H1 (cell line): Measurements from ENCODE around the gene LEFTY2. TPM values are rescaled to one million over a fixed set of nuclear protein-coding genes. Genes with fewer than 3 reads are reported as not detected.
A peak's percentile ranks its signal among the peaks of the same experiment; 100 is the strongest.

Experiments used
- CTCF ChIA-PET: fragments of 300-600 bp; sonication (Branson Sonifier 250); formaldehyde crosslinking; loops from one replicate; lab custom pipeline; 2021; ENCODE audit not compliant: partially characterized antibody; lab: Charles Lee
- POLR2A ChIA-PET: fragments of 300-600 bp; sonication (Branson Sonifier 250); formaldehyde crosslinking; loops from one replicate; lab custom pipeline; 2021; ENCODE audit warnings: inconsistent platforms; ENCODE audit not compliant: partially characterized antibody; lab: Charles Lee
- DNase-seq, 2 experiments: peaks; one replicate each; pipeline versions ENCODE4 v3.0.0 to v3.0.0-alpha.2; 2010 to 2022; ENCODE audit warnings: low spot score in 2 of 2, low read depth in 1 of 2, mixed read lengths in 1 of 2
- FAIRE-seq: peaks from 2 replicates; lab custom pipeline; 2011; peaks lifted over from hg19 to GRCh38; lab: Jason Lieb, UNC
- H2AFZ ChIP-seq: 2 replicates; pipeline ENCODE4 v1.8.1; 2012; ENCODE audit warnings: low read length, inconsistent platforms
- H2AK5ac ChIP-seq: 2 replicates; pipeline ENCODE4 v1.6.1; 2013; ENCODE audit warnings: low read depth, low read length
- H2BK120ac ChIP-seq: replicated peaks from 2 replicates; pipeline ENCODE3; 2013; ENCODE audit warnings: low read depth, low read length, inconsistent platforms
- H2BK12ac ChIP-seq: 2 replicates; pipeline ENCODE4 v1.6.1; 2013; ENCODE audit warnings: low read depth, low read length
- H2BK15ac ChIP-seq: 2 replicates; pipeline ENCODE4 v1.6.1; 2013; ENCODE audit warnings: low read length
- H2BK20ac ChIP-seq: 2 replicates; pipeline ENCODE4 v1.6.1; 2013; ENCODE audit warnings: low read length
- H2BK5ac ChIP-seq: 2 replicates; pipeline ENCODE4 v1.6.1; 2013; ENCODE audit warnings: low read depth, low read length
- H3K14ac ChIP-seq: 2 replicates; pipeline ENCODE4 v1.6.1; 2013; ENCODE audit warnings: inconsistent platforms; ENCODE audit not compliant: insufficient read length
- H3K18ac ChIP-seq: 2 replicates; pipeline ENCODE4 v1.6.1; 2013; ENCODE audit warnings: low read length; ENCODE audit errors: extremely low read depth
- H3K23ac ChIP-seq: 2 replicates; pipeline ENCODE4 v1.6.1; 2013; ENCODE audit warnings: inconsistent platforms; ENCODE audit not compliant: insufficient read length
- H3K23me2 ChIP-seq: 2 replicates; pipeline ENCODE4 v1.6.1; 2013; ENCODE audit warnings: low read depth, low read length
- H3K27ac ChIP-seq: 2 replicates; pipeline ENCODE4 v1.6.1; 2011; ENCODE audit warnings: low read depth, low read length, inconsistent platforms
- H3K27me3 ChIP-seq, 4 experiments: replicated peaks in 1 of 4; 1 replicate in 1 of 4; 2 replicates in 3 of 4; pipeline versions ENCODE4 v1.6.1 to v1.8.1; 2011 to 2013; ENCODE audit warnings: low read length in 3 of 4, mild to moderate bottlenecking in 3 of 4, inconsistent platforms in 2 of 4, mixed read lengths in 2 of 4, moderate library complexity in 1 of 4; ENCODE audit not compliant: control insufficient read depth in 3 of 4, insufficient read depth in 3 of 4; ENCODE audit errors: extremely low read depth in 1 of 4
- H3K36me3 ChIP-seq, 4 experiments: 2 replicates each; pipeline versions ENCODE4 v1.6.1 to v1.8.1; 2011 to 2013; ENCODE audit warnings: mild to moderate bottlenecking in 4 of 4, low read length in 3 of 4, moderate library complexity in 2 of 4, control low read depth in 1 of 4, inconsistent platforms in 1 of 4; ENCODE audit not compliant: insufficient read depth in 4 of 4, control insufficient read depth in 2 of 4
- H3K4ac ChIP-seq: replicated peaks from 2 replicates; pipeline ENCODE3; 2013; ENCODE audit warnings: low read length, low read depth, mixed read lengths, inconsistent platforms; ENCODE audit not compliant: insufficient read length
- H3K4me1 ChIP-seq, 4 experiments: replicated peaks in 1 of 4; 1 replicate in 1 of 4; 2 replicates in 3 of 4; pipeline versions ENCODE4 v1.6.1 to v1.8.1; 2011 to 2013; ENCODE audit warnings: low read length in 3 of 4, inconsistent platforms in 2 of 4, mixed read lengths in 1 of 4; ENCODE audit not compliant: insufficient read depth in 4 of 4, control insufficient read depth in 3 of 4
- H3K4me2 ChIP-seq, 2 experiments: 2 replicates each; pipeline versions ENCODE4 v1.6.1 to v1.8.1; 2011 to 2013; ENCODE audit warnings: low read depth in 2 of 2, low read length in 2 of 2, control low read depth in 1 of 2, inconsistent platforms in 1 of 2, mild to moderate bottlenecking in 1 of 2; ENCODE audit not compliant: insufficient read depth in 1 of 2
- H3K4me3 ChIP-seq, 4 experiments: fragments of 200-600, 300-600 bp in 1 of 4; sonication (generic), shearing (Covaris generic), sonication (Bioruptor Twin) in 1 of 4; 2 replicates each; pipeline versions ENCODE4 v1.5.1 to v1.8.1; 2011 to 2016; ENCODE audit warnings: low read length in 4 of 4, low read depth in 3 of 4, control low read depth in 2 of 4, inconsistent platforms in 2 of 4, mild to moderate bottlenecking in 2 of 4, mixed read lengths in 1 of 4, moderate library complexity in 1 of 4; ENCODE audit not compliant: insufficient read depth in 2 of 4; ENCODE audit errors: extremely low read depth in 1 of 4
- H3K56ac ChIP-seq: replicated peaks from 2 replicates; pipeline ENCODE3; 2013; ENCODE audit warnings: low read depth, mild to moderate bottlenecking, mixed read lengths, low read length, inconsistent platforms; ENCODE audit not compliant: insufficient read length
- H3K79me1 ChIP-seq: 2 replicates; pipeline ENCODE4 v1.6.1; 2013; ENCODE audit warnings: low read depth, low read length, control low read depth
- H3K79me2 ChIP-seq, 2 experiments: 2 replicates each; pipeline versions ENCODE4 v1.6.1 to v1.8.1; 2012 to 2013; ENCODE audit warnings: low read length in 2 of 2, mild to moderate bottlenecking in 2 of 2, inconsistent platforms in 1 of 2; ENCODE audit not compliant: insufficient read depth in 2 of 2, control insufficient read depth in 1 of 2
- H3K9ac ChIP-seq, 4 experiments: replicated peaks in 1 of 4; 1 replicate in 1 of 4; 2 replicates in 3 of 4; pipeline versions ENCODE4 v1.6.1 to v1.8.1; 2011 to 2013; ENCODE audit warnings: low read depth in 3 of 4, low read length in 3 of 4, control low read depth in 2 of 4, mild to moderate bottlenecking in 2 of 4, moderate library complexity in 2 of 4, inconsistent platforms in 1 of 4; ENCODE audit errors: extremely low read depth in 1 of 4
- H3K9me3 ChIP-seq, 2 experiments: 2 replicates each; pipeline versions ENCODE4 v1.6.1 to v1.8.1; 2012 to 2013; ENCODE audit warnings: mild to moderate bottlenecking in 2 of 2, moderate library complexity in 2 of 2, control low read depth in 1 of 2, inconsistent platforms in 1 of 2, low read depth in 1 of 2, low read length in 1 of 2, mixed read lengths in 1 of 2; ENCODE audit not compliant: insufficient read depth in 2 of 2
- H4K20me1 ChIP-seq, 2 experiments: replicated peaks in 1 of 2; 2 replicates each; pipeline versions ENCODE3 to v1.8.1; 2011 to 2013; ENCODE audit warnings: inconsistent platforms in 2 of 2, low read length in 2 of 2, mild to moderate bottlenecking in 1 of 2; ENCODE audit not compliant: insufficient read depth in 2 of 2, control insufficient read depth in 1 of 2
- H4K5ac ChIP-seq: 2 replicates; pipeline ENCODE4 v1.6.1; 2013; ENCODE audit warnings: low read length, low read depth, mixed read lengths, inconsistent platforms; ENCODE audit not compliant: insufficient read length
- H4K8ac ChIP-seq: 2 replicates; pipeline ENCODE4 v1.8.0; 2013; ENCODE audit warnings: mild to moderate bottlenecking, moderate library complexity, low read length, inconsistent platforms; ENCODE audit not compliant: insufficient read depth; ENCODE audit errors: extremely low read depth
- H4K91ac ChIP-seq: replicated peaks from 2 replicates; pipeline ENCODE3; 2013; ENCODE audit warnings: low read length, mixed read lengths, inconsistent platforms; ENCODE audit not compliant: insufficient read length
- ASH2L ChIP-seq: fragments of 200-600, 300-600 bp; sonication (generic); IDR thresholded peaks from one replicate; pipeline ENCODE4 v1.7.1; 2017; ENCODE audit warnings: low read length
- BRCA1 ChIP-seq: IDR thresholded peaks from 2 replicates; pipeline ENCODE4 v1.6.1; 2012; ENCODE audit warnings: low read depth, low read length, improper control_type of control experiment
- CBX5 ChIP-seq: fragments of 300-800, 300-1000 bp; sonication (generic); IDR thresholded peaks from 2 replicates; pipeline ENCODE4 v1.7.1; 2016; ENCODE audit warnings: antibody characterized with exemption, low read length, low read depth
- CBX8 ChIP-seq: fragments of 300-800, 300-1000 bp; sonication (generic); IDR thresholded peaks from 2 replicates; pipeline ENCODE4 v1.7.1; 2016; ENCODE audit warnings: low read depth, low read length, borderline replicate concordance
- CHD2 ChIP-seq: IDR thresholded peaks from 2 replicates; pipeline ENCODE4 v1.6.1; 2012; ENCODE audit warnings: low read length, improper control_type of control experiment
- EZH2 ChIP-seq: fragments of 200-600 bp; sonication (generic); IDR thresholded peaks from 2 replicates; pipeline ENCODE4 v1.7.1; 2012; ENCODE audit warnings: low read depth, mild to moderate bottlenecking, moderate library complexity, low read length, inconsistent platforms; ENCODE audit not compliant: severe bottlenecking
- GABPA ChIP-seq: IDR thresholded peaks from 2 replicates; pipeline ENCODE4 v1.6.1; 2011; ENCODE audit warnings: mild to moderate bottlenecking, low read length, moderate library complexity, borderline replicate concordance; ENCODE audit not compliant: insufficient read depth
- NRF1 ChIP-seq: IDR thresholded peaks from 2 replicates; pipeline ENCODE4 v1.6.1; 2011; ENCODE audit warnings: mild to moderate bottlenecking, low read depth, low read length, improper control_type of control experiment
- PHF8 ChIP-seq: fragments of 200-600 bp; sonication (generic); conservative IDR thresholded peaks from 2 replicates; pipeline ENCODE4 v1.7.1; 2012; ENCODE audit warnings: low read depth, mild to moderate bottlenecking, inconsistent platforms, low read length, moderate library complexity
- POU5F1 ChIP-seq: IDR thresholded peaks from 2 replicates; pipeline ENCODE4 v1.6.1; 2011; ENCODE audit warnings: low read depth, mild to moderate bottlenecking, low read length, moderate library complexity
- SP2 ChIP-seq: IDR thresholded peaks from 2 replicates; pipeline ENCODE4 v1.6.1; 2012; ENCODE audit warnings: mild to moderate bottlenecking, low read length, inconsistent platforms
- TAF7 ChIP-seq: optimal IDR thresholded peaks from 2 replicates; pipeline ENCODE3; 2011; ENCODE audit warnings: low read depth, mild to moderate bottlenecking, inconsistent platforms, low read length, moderate library complexity, borderline replicate concordance
- TBP ChIP-seq: IDR thresholded peaks from 2 replicates; pipeline ENCODE4 v1.6.1; 2011; ENCODE audit warnings: low read depth, low read length, improper control_type of control experiment
- TEAD4 ChIP-seq: IDR thresholded peaks from 2 replicates; pipeline ENCODE4 v1.6.1; 2012; ENCODE audit warnings: low read depth, low read length, inconsistent platforms, mixed read lengths
- YY1 ChIP-seq: IDR thresholded peaks from 2 replicates; pipeline ENCODE4 v1.6.1; 2011; ENCODE audit warnings: low read depth, mild to moderate bottlenecking, low read length
- WGBS, 2 experiments: shearing (Covaris generic) in 1 of 2; methylation state at CpG; one replicate each; pipeline versions ENCODE4 v1.1.6 to v1.1.7; 2013 to 2015; ENCODE audit warnings: low lambda C conversion rate in 2 of 2, mixed read lengths in 2 of 2, inconsistent platforms in 1 of 2, low coverage in 1 of 2, missing lambda C conversion rate in 1 of 2; ENCODE audit not compliant: insufficient replicate concordance in 2 of 2, insufficient coverage in 1 of 2, insufficient read length in 1 of 2; ENCODE audit errors: extremely low coverage in 1 of 2, missing lambda C conversion rate in 1 of 2; 5-methylcytosine and 5-hydroxymethylcytosine counted together
- polyA plus RNA-seq, 7 experiments: library from polyadenylated mRNA; depleted of rRNA in 3 of 7; stranded (reverse) in 5 of 7; unstranded in 2 of 7; fragments of >200 nt in 5 of 7; fragments of 200-250 nt in 2 of 7; gene quantifications; 1 replicate in 5 of 7; 2 replicates in 1 of 7; 4 replicates in 1 of 7; pipeline versions ENCODE4 v1.2.1 to v1.2.3, GENCODE V29; 2011 to 2013; ENCODE audit warnings: missing spikeins in 2 of 7, mixed read lengths in 2 of 7
- total RNA-seq: library from RNA; stranded (reverse); fragmentation: NEBNext Ultra II Directional; extraction: Animal tissue kit (Norgen Biotek cat#: 25700); gene quantifications from 2 replicates; pipeline ENCODE4 v1.2.1, GENCODE V29; 2021

LEFTY2 gene
- total and polyA plus RNA-seq, 2 of the 8 experiments (the other 6 are each of a cell fraction or from before 2014, with no cell fraction given), result 2.6 to 4.3 TPM

GRCh38 chr1:225889743-225890142, 51.3 kb downstream of the LEFTY2 start:
- Histone ChIP-seq H4K8ac (no peak overlapping the region), H4K20me1 (no peaks in the 10 kb centered on the region), H3K4ac (no peak overlapping the region), H3K23ac (no peak overlapping the region), H2BK120ac (no peak overlapping the region), H2AK5ac (0 out of 2 replicates have a peak overlapping the region, but pooled peaks have one; percentile 17), H2BK20ac (peak overlapping the region; percentile 34; the same call in 1 of the 2 replicates), H4K5ac (no peak overlapping the region), H4K91ac (peak overlapping the region; percentile 1), H3K27me3 (peaks cover 0 to 14% (median 6%) of the 10 kb centered on the region in 4 experiments; a peak in 4 of 7 replicates), H3K18ac (0 out of 2 replicates have a peak overlapping the region, but pooled peaks have one; percentile 9), H3K14ac (no peak overlapping the region), H2BK12ac (peak overlapping the region; percentile 96), H3K27ac (no peak overlapping the region), H3K79me2 (no peaks in the 10 kb centered on the region), H2BK15ac (no peak overlapping the region), H3K4me2 (peak overlapping the region; percentile 6 to 50; a peak in 1 of 4 replicates), H2AFZ (no peak overlapping the region), H3K9ac (no peak overlapping the region; a peak in 1 of 7 replicates), H3K4me3 (no peak overlapping the region), H3K4me1 (peaks cover 10 to 34% (median 22%) of the 10 kb centered on the region in 4 experiments), H3K23me2 (no peaks in the 10 kb centered on the region; the same call in 1 of the 2 replicates), H2BK5ac (peak overlapping the region; percentile 75; the same call in 1 of the 2 replicates), H3K36me3 (no peaks in the 10 kb centered on the region), H3K56ac (no peak overlapping the region), H3K79me1 (no peaks in the 10 kb centered on the region), H3K9me3 (no peaks in the 10 kb centered on the region)
- POLR2A ChIA-PET, result interaction anchor here (0.8 to 5.7 kb wide), 14 partner anchors 7 to 110 kb away, joined by 3 to 27 read pairs (median 4); partner anchors contain the start of genes SDE2 and TMEM63A
- WGBS, 2 experiments, result 94% methylated on average over 5 of the region's 5 CpGs; no CpG with 5 or more reads in 1 of the 2 experiments
- no peak for DNase-seq
- FAIRE-seq, result no peak
- CTCF ChIA-PET, result interaction anchor here (0.6 to 21.3 kb wide), 13 partner anchors 12 to 414 kb away, joined by 3 to 406 read pairs (median 5); no protein-coding TSS in a partner anchor
- TF ChIP-seq PHF8 (no peak), POU5F1 (no peak), NRF1 (no peak), TBP (no peak), CBX5 (no peak), EZH2 (no peak), TEAD4 (no peak), CBX8 (no peak), TAF7 (no peak), YY1 (no peak), ASH2L (no peak), SP2 (no peak), BRCA1 (no peak), GABPA (no peak), CHD2 (no peak)
